GM13976 (cell line): Measurements from ENCODE around the gene DNAH3.
"Not testable (repeated sequence)": the region's sequence is repeated elsewhere in the genome, so short reads cannot be mapped to it uniquely, and the experiment has no call there.

Source experiments
- DNase-seq: peaks from one replicate; pipeline ENCODE4 v3.0.0; 2012; ENCODE audit warnings: low spot score
- CTCF ChIP-seq: IDR thresholded peaks from 2 replicates; pipeline ENCODE4 v1.5.1; 2012; ENCODE audit warnings: borderline replicate concordance, mild to moderate bottlenecking; ENCODE audit not compliant: insufficient read depth; ENCODE audit errors: extremely low read depth, missing control alignments, control extremely low read depth
- in situ Hi-C: fragments of 300-500 bp; cut with MboI; formaldehyde crosslinking; loops from one replicate; pipeline ENCODE4 v1.12.0; 2022; ENCODE audit warnings: low sequenced_read_pairs, mixed read lengths, inconsistent platforms; ENCODE audit not compliant: unreplicated experiment

DNAH3 gene

DNA sequence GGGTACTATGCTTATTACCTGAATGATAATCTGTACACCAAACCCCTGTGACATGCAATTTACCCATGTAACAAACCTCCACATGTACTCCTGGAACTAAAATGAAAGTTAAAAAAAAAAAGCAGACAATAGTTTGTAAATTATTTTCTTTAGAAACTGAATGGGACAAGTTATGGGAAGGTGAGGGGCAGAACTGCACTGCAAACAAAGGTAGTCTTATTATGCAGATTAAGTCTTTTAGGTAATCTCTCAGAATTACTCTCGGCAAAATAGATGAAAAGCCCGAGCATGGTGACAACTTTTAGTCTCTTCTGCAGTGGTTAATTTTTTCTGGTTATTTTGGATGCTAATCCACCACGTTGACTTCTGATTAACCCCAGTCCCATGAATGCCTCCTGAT, 33.3 kb upstream of the DNAH3 start:
- DNase-seq = no peak
- no peak for TF ChIP-seq CTCF
- in situ Hi-C loops = loop anchor here (10.0 to 25.0 kb wide), 2 partner anchors 111 to 1153 kb away; no protein-coding TSS in a partner anchor

- no peak for TF ChIP-seq CTCF
- in situ Hi-C loops = loop anchor here (10.0 to 25.0 kb wide), 2 partner anchors 115 to 1157 kb away; no protein-coding TSS in a partner anchor
- no peak for DNase-seq
Measured at GRCh38 chr16:21179983-21180365, 29.3 kb upstream of the DNAH3 start.

- in situ Hi-C loops = loop anchor here (25.0 kb wide), 1 partner anchor 1158 kb away; no protein-coding TSS in a partner anchor
- no peak for DNase-seq
- no peak for TF ChIP-seq CTCF
Measured at GRCh38 chr16:21179126-21179982, 28.7 kb upstream of the DNAH3 start.

DNA sequence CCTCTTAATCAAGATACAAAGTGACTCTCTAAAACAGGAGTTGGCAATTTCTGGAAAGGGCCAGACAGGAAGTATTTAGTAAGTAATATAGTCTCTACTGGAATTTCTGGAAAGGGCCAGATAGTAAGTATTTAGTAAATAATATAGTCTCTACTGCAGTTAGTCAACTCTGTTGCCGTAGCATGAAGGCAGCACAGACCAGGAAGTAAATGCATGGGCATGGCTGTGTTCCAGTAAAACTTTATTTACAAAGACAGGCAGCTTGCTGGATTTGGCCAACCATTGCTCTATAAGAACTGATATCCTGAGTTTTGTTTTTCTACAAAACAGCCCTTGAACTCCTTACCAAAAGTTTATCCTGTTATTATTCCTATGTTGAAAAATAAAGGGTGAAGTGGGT, 24.8 kb upstream of the DNAH3 start:
- DNase-seq = no peak
- TF ChIP-seq CTCF = no peak
- in situ Hi-C loops = loop anchor here (25.0 kb wide), 1 partner anchor 1162 kb away; no protein-coding TSS in a partner anchor

DNA sequence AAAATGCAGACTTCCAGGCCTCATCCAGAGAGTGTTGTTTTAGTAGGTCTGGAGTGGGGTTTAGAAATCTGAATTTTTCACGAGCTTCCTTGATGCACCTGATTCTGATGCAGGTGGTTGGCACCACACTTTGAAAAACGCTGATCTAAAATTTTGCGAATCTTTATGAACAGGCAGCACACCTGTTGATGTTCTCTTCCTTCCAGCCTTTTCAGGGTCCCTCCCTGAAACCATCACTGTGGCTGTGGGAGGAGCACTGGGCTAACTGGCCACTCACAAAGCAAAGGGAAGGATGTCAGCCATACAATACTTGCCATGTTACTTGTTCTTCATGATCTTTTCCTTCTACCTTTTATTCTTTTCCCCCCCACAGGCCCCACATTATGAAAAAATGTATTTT, 22.0 kb upstream of the DNAH3 start:
- DNase-seq = no peak
- TF ChIP-seq CTCF = no peak
- in situ Hi-C loops = no loop called here

DNA sequence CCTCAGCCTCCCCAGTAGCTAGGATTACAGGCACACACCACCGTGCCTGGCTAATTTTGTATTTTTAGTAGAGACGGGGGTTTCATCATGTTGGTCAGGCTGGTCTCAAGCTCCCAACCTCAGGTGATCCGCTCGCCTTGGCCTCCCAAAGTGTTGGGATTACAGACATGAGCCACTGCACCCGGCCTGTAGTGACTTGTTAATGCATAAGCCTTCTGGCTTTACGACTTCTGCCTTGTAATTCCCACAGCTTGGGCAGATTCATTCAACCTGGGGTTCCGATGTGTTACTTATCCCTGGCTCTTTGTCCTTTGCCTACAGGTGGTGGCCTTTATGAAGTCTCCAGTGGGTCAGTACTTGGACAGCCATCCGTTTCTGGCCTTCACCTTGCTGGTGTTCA, 19.5 kb upstream of the DNAH3 start:
- DNase-seq, in situ Hi-C loops: not testable (repeated sequence)

- no peak for TF ChIP-seq CTCF
- DNase-seq = no peak
- in situ Hi-C loops = no loop called here
Measured at GRCh38 chr16:21169249-21169981, 18.8 kb upstream of the DNAH3 start.
